Measurements from ENCODE around the gene ANXA6.
A peak's percentile ranks its signal among the peaks of the same experiment; 100 is the strongest.

ANXA6 gene

DNA sequence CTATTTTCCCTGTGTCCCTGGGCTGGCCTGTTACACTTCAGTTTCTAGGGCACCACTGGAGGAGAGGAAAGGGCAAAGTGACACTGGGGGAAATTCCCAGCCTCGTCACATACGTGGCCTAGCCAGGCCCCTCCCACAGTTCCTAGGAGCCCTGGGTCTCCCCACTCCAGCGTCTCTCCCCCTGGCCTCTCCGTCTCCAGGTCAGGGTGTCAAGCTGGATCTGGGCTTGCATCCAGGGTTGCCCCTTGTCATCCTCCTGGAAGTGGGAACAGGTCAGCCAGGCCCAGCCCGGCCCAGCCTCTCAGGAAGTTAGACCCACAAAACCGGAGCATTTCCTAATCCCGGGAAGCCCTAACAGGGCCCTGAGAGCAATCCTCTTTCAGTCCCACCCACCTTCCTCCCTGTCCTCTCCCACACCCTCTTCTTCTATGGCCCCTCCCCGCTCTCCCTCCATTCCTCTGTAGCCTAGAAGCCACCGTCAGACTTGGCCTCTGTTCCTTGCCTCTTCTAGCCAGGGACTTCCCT lies 72.0 kb downstream of the ANXA6 start:
- H3K27ac Mint-ChIP-seq, result peak overlapping the region; percentile 84
- peak overlapping the region; percentile 90 for H3K4me3 Mint-ChIP-seq
- peaks cover 14% of the 10 kb centered on the region for H3K36me3 Mint-ChIP-seq (ENCODE audit: low read depth)
- H3K4me1 Mint-ChIP-seq (ENCODE audit: low read depth), result peaks cover 53% of the 10 kb centered on the region
- H3K9me3 Mint-ChIP-seq, result no peaks in the 10 kb centered on the region
- H3K27me3 Mint-ChIP-seq (ENCODE audit: low read depth), result peaks cover 2% of the 10 kb centered on the region

DNA sequence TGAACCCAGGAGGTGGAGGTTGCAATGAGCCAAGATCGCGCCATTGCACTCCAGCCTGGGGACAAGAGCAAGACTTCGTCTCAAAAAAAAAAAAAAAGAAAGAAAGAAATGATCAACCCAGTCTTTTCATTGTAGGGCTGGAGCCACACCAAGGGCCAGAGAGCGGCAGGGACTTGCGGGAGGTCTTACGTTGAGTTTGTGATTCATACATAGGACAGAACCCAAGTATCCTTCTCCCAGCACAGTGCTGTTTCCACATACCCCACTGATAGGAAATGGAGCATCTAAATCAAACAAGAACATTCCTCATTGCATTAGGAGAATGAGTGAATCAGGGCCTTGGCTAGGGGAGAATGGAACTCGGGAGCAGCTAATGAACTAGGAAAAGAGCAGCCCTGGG lies 73.2 kb downstream of the ANXA6 start:
- no peaks in the 10 kb centered on the region for H3K9me3 Mint-ChIP-seq
- no peaks in the 10 kb centered on the region for H3K27me3 Mint-ChIP-seq (ENCODE audit: low read depth)
- peaks cover 20% of the 10 kb centered on the region for H3K36me3 Mint-ChIP-seq (ENCODE audit: low read depth)
- peaks cover 63% of the 10 kb centered on the region for H3K4me1 Mint-ChIP-seq (ENCODE audit: low read depth)
- peak overlapping the region; percentile 90 for H3K4me3 Mint-ChIP-seq
- peak overlapping the region; percentile 84 for H3K27ac Mint-ChIP-seq

DNA sequence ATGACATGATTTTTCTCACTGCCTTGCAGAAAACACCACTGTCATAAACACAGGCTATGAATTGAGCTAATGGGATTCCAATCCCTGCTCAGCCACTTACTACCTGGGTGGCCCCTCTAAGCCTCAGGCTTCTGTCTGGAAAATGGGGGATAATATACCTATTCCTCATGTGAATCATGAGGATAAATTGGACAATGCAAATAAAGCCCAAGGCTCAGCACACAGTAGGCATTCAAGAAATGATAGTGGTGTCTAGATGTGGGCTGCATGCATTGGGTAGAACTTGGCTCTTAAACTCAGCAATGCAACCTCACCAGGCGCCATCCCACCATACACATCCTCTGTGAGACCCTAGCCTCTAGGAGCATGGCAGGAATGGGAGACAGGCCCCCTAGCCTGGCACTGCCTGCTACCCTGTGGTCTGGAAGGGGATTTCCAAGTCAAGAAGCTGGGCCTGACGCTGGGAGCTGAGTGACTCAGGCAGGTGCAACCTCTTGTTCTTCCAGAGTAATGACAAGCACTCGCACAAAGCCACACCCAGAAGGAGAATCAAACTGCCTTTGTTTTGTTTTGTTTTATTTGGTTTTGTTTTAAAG lies 74.4 kb downstream of the ANXA6 start:
- Mint-ChIP-seq H3K4me3 (peak overlapping the region; percentile 82), H3K9me3 (no peaks in the 10 kb centered on the region), H3K27ac (peak overlapping the region; percentile 84), H3K36me3 (ENCODE audit: low read depth) (peaks cover 31% of the 10 kb centered on the region), H3K27me3 (ENCODE audit: low read depth) (no peaks in the 10 kb centered on the region), H3K4me1 (ENCODE audit: low read depth) (peaks cover 72% of the 10 kb centered on the region)

DNA sequence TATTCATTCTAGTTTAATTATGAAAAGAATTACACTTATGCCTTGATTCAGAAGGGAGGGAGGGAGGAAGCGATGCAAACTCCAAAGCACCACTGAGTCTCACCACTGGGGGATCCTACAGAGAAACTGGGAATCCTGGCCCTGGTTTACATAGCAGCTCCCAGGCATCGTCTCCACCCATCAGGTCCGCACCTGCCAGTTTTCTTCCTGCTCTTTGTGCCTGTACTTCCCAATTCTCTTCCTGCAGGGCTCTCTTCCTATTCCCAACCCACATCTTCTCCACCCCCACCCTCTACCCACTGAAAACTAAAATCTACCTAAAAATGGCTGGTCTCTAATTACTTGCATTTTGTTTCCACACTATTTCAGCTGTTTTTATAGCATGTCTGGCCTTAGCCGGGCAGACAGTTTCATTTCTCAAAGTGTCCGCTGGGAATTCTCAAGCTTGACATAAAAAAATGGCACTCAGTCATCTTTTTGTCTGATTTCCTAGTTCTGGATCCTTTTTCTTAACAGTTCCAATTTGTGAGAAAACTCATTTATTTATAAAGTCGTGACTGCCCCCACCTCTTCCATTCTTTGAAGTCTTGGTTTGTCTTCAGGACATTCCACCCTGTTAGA lies 75.2 kb downstream of the ANXA6 start:
- H3K27ac Mint-ChIP-seq, result peak overlapping the region; percentile 84
- no peaks in the 10 kb centered on the region for H3K27me3 Mint-ChIP-seq (ENCODE audit: low read depth)
- peaks cover 72% of the 10 kb centered on the region for H3K4me1 Mint-ChIP-seq (ENCODE audit: low read depth)
- no peaks in the 10 kb centered on the region for H3K9me3 Mint-ChIP-seq
- peaks cover 37% of the 10 kb centered on the region for H3K36me3 Mint-ChIP-seq (ENCODE audit: low read depth)
- H3K4me3 Mint-ChIP-seq, result peak overlapping the region; percentile 82

DNA sequence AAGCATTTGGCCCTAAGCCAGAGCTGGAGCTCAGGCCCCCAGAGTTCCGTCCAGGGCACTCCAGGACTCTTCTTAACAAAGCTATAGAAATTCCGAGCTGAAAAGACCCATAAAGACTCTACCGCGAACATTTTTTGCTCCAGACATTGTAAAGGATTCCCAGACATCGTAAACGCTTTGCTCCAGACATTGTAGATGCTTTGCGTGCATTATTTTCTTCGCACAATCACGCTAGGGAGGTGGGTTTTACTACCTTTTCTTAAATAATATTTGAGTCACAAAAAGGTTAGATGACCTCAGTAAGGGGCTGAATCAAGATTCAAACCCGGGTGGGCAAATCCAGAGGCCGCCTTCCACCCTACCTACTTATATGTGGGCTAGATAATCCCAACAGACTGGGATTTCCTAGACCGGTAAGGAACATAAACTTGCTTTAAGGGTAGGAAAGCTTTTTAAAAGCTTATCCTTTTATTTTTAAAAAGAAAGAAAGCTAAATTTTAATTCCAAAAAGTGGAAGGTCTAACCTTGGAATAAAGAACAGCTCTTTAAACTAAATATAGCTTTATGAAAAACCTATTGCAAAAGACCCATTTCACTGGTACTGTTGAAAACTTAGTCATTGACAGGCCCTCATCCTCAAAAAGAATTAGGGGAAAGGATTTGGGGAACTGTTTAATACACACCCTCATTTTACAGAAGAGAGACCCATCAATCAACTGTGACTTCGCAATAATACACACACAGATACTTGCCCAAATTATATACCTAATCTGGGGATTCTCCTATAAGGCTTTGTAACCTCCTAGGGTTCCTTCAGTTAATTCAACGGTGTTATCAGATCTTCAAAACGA lies 75.9 kb downstream of the ANXA6 start:
- Mint-ChIP-seq H3K9me3 (no peaks in the 10 kb centered on the region), H3K36me3 (ENCODE audit: low read depth) (peaks cover 42% of the 10 kb centered on the region), H3K27ac (peak overlapping the region; percentile 84), H3K27me3 (ENCODE audit: low read depth) (no peaks in the 10 kb centered on the region), H3K4me1 (ENCODE audit: low read depth) (peaks cover 76% of the 10 kb centered on the region), H3K4me3 (peak overlapping the region; percentile 82)

DNA sequence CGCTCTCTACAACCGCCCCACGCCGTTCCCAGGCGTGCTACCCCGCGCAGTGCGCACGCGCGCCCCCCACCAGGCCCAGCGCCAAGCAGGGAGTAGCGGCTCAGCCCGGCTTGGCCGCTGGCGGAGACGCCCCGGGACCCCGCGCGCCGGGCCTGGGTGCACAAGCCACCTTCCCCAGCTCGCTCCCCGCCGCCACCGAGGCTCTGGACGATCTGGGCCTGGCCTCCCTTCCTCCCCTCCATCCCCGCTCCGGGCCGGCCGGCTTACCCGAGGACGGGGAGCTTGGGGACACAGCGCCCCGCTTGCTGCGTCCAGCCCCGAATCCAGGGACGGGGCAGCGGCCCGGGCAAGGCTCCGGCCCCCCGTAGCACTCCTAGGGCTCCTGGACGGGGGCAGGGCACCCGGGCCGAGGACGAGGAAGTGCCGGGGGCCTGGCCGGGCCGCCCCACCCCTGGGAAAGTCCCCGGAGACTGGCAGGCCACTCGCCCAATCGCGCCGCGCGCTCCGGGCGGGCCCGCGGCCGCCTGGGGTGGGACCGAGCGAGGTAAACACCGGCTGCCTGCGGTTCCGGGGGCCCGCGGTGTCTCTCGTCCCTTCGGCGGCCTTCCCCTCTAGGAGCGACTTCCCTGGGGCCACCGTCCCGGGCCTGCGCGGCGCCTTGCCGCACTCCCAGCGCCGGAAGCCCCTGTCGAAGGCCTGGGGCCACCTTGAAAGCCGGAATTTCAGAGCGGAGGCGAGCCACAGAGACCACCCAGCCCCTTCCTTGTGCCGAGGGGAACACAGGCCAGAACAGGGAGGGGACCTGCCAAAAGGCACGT lies 76.8 kb downstream of the ANXA6 start, which contains the start of gene TNIP1:
Gene TNIP1, minus strand, starts transcription at position 422 of the 818 bp plus-strand sequence. CDS start 15,939 bp downstream, outside the sequence.
- no peaks in the 10 kb centered on the region for H3K9me3 Mint-ChIP-seq
- peaks cover 78% of the 10 kb centered on the region for H3K4me1 Mint-ChIP-seq (ENCODE audit: low read depth)
- H3K27me3 Mint-ChIP-seq (ENCODE audit: low read depth), result no peaks in the 10 kb centered on the region
- peaks cover 47% of the 10 kb centered on the region for H3K36me3 Mint-ChIP-seq (ENCODE audit: low read depth)
- peak within 1 kb of the TSS; percentile 95 for H3K4me3 Mint-ChIP-seq
- H3K27ac Mint-ChIP-seq, result peak within 1 kb of the TSS; percentile 84

DNA sequence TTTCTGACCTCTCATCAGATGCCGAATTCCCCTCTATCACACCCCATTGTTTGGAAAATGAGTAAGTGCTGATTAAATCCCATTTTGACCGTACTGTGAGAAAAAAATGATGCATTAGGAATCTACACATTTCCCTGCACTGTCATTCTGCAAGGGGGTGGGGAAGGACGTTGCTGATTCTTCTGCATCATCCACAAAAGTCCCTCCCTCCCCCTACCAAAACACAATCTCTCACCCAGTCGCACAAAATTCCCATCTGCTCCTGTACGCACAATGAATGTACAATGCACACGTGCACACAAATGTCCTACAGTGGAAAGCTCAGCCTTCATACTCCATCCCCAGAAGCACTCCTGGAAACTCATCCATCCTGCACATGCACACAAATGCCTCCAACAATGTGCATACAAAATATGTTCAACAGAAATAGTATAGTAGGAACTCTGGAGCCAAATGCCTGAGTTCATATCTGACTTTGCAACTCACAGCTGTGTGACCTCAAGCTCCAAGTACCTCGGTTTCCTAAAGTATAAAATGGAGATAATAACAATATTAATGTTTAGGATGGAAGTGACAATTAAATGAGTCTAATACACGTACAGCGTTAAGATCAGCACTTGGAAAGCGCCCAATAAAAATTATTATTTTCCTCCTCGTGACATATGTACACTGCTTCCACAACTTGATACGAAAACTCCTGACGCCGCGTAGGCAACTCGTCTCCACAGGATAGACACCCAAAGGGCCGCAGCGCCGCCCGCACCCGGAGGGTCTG lies 77.6 kb downstream of the ANXA6 start:
- H3K4me3 Mint-ChIP-seq, result peak overlapping the region; percentile 95
- peaks cover 49% of the 10 kb centered on the region for H3K36me3 Mint-ChIP-seq (ENCODE audit: low read depth)
- H3K27me3 Mint-ChIP-seq (ENCODE audit: low read depth), result no peaks in the 10 kb centered on the region
- H3K4me1 Mint-ChIP-seq (ENCODE audit: low read depth), result peaks cover 77% of the 10 kb centered on the region
- H3K9me3 Mint-ChIP-seq, result no peaks in the 10 kb centered on the region
- peak overlapping the region; percentile 83 for H3K27ac Mint-ChIP-seq

DNA sequence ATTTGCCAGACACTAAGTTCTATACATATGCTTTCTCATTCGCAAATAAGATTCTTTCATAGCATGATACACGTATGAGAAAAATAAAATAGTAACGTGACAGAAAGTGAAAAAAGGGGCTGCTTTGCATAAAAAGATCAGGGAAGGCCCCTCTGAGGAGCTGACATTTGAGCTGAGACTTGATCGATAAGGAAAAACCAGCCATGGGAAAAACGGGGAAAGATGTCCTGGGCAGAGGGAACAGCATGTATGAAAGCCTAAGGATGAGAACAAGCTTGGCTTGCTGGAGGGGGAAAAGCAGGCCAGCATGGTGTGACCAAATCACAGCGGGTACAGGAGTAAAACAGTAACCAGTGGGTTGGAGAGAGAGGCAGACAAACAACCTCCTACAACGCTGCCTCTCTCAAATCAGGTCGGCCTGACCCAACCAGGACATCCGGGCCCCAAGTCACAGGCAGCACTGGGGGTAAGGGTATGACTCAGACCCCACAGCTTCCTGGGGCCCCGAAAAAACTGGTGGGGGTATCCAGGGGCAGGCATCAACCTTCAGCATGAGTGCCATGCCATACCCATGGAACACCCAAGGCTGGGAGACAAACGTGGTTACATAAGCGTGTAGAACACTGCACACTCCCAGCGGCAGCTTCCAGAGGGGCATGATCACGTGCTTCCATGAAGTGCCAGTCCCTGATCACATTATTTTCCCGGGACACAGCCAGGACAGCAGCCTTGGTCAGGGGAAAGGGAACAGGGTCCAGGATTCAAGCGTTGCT lies 78.9 kb downstream of the ANXA6 start:
- H3K27ac Mint-ChIP-seq, result peak overlapping the region; percentile 87
- H3K36me3 Mint-ChIP-seq (ENCODE audit: low read depth), result peaks cover 51% of the 10 kb centered on the region
- no peaks in the 10 kb centered on the region for H3K9me3 Mint-ChIP-seq
- H3K4me3 Mint-ChIP-seq, result peak overlapping the region; percentile 95
- H3K4me1 Mint-ChIP-seq (ENCODE audit: low read depth), result peaks cover 66% of the 10 kb centered on the region
- H3K27me3 Mint-ChIP-seq (ENCODE audit: low read depth), result no peaks in the 10 kb centered on the region

DNA sequence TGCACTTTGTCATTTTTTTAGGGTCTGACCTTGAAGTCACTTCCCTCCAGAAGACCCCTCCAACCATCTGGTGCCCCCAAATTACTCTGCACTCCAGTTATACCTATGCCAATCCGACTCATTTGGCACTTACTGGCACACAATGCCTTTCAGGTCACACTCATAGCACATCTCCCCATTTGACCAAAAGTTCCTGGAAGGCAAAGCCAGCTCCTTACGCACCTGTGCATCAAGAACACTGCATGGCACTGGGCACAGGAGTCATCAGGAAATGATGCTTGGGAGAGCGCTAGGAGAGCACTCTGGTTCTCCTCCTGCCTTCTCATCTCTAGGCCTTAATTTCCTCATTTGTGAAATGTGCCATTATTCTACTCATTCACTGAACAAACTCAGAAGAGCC lies 79.6 kb downstream of the ANXA6 start:
- H3K4me3 Mint-ChIP-seq, result peak overlapping the region; percentile 95
- peaks cover 58% of the 10 kb centered on the region for H3K36me3 Mint-ChIP-seq (ENCODE audit: low read depth)
- peaks cover 59% of the 10 kb centered on the region for H3K4me1 Mint-ChIP-seq (ENCODE audit: low read depth)
- peak overlapping the region; percentile 87 for H3K27ac Mint-ChIP-seq
- no peaks in the 10 kb centered on the region for H3K9me3 Mint-ChIP-seq
- H3K27me3 Mint-ChIP-seq (ENCODE audit: low read depth), result no peaks in the 10 kb centered on the region

DNA sequence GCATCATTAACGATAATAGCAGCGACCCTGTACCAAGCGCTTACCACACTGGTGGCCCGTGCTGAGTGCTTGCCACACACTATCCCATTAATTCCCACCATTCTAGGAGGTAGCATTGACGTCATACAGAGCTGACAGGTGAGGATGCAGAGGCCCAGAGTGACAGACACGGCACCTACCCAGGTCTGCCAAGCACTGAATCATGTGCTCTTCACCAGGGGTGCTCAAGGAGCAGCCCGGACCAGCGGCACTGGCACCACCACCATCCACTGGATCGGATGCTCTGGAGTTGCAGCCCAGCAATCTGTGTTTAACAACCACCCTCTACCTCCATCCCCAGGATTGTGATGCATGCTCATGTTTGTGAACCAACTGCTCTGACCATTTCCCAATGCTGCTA lies 80.2 kb downstream of the ANXA6 start:
- Mint-ChIP-seq H3K36me3 (ENCODE audit: low read depth) (peaks cover 61% of the 10 kb centered on the region), H3K27me3 (ENCODE audit: low read depth) (no peaks in the 10 kb centered on the region), H3K9me3 (no peaks in the 10 kb centered on the region), H3K4me1 (ENCODE audit: low read depth) (peaks cover 54% of the 10 kb centered on the region), H3K4me3 (peak overlapping the region; percentile 95), H3K27ac (no peak overlapping the region)

DNA sequence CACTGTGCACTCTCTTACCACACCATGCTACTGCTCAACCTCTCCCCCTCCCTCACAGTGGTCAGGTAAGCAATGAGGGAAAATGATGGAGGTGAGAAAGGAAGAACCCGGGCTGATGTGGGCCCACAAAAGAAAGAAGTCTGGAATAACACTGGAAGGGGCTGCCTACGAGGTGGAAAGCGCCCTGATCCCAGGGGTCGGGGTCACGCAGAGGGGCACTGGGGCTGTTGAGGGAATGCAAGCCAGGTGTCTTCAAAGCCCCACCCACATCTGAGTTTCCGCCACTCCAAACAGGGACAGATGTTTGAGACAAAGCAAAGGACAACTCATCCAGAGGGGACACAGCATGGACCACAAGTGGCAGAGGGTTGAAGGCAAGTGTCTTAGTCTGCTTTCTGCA lies 81.0 kb downstream of the ANXA6 start:
- Mint-ChIP-seq H3K36me3 (ENCODE audit: low read depth) (peaks cover 68% of the 10 kb centered on the region), H3K27ac (peak overlapping the region; percentile 63), H3K9me3 (no peaks in the 10 kb centered on the region), H3K4me1 (ENCODE audit: low read depth) (peaks cover 55% of the 10 kb centered on the region), H3K27me3 (ENCODE audit: low read depth) (no peaks in the 10 kb centered on the region), H3K4me3 (no peak overlapping the region)

DNA sequence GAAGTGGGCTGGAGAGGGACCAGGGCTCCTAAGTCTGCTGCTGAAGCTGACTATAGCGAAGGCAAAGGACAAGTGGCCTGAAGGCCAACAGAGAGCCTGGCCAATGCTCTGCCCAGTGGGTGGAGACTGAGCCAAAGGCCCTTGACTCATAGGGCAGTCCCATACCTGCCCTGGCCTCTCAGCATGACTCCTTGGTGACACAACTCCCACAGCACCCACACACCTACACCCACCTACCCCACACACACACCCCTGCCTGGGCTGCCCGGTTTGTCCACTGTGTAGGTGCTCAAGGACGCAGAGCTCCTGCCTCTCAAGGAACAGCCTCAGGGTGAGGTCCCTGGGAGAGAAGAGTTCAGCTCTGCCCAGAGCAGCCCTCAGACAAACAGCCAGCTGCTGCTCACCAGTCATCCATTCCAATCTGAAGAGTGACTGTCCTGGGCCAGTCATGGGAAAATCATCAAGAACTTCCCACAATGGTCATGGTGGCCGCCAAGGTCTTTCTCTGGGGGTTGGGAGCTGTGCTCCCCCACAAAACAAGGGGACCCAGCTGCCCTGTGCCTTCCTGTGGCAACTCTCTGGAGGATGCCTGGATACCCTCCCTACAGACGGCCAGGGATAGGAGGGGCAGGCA lies 81.8 kb downstream of the ANXA6 start:
- Mint-ChIP-seq H3K4me3 (no peak overlapping the region), H3K9me3 (no peaks in the 10 kb centered on the region), H3K27me3 (ENCODE audit: low read depth) (no peaks in the 10 kb centered on the region), H3K4me1 (ENCODE audit: low read depth) (peaks cover 59% of the 10 kb centered on the region), H3K27ac (peak overlapping the region; percentile 63), H3K36me3 (ENCODE audit: low read depth) (peaks cover 70% of the 10 kb centered on the region)
